Keratinocyte (primary cell): ENCODE data around the gene PTPRN2.

Source experiments
- EZH2 ChIP-seq: IDR thresholded peaks from one replicate; pipeline ENCODE4 v1.6.1; 2012; ENCODE audit warnings: inconsistent platforms, mild to moderate bottlenecking, low read length, moderate library complexity
- TF ChIP-seq, protein P1 (sequence below), 3 experiments: IDR thresholded peaks in 1 of 3; conservative IDR thresholded peaks in 1 of 3; optimal IDR thresholded peaks in 1 of 3; 2 replicates in 2 of 3; 3 replicates in 1 of 3; pipeline versions ENCODE3 to v1.5.1; 2011; ENCODE audit warnings: low read length in 3 of 3, mild to moderate bottlenecking in 3 of 3, moderate library complexity in 2 of 3, control low read depth in 1 of 3, inconsistent platforms in 1 of 3; ENCODE audit not compliant: insufficient read depth in 2 of 3; ENCODE audit errors: extremely low read depth in 1 of 3

GRCh38 chr7:157970744-157971143 is 616.9 kb downstream of the PTPRN2 start:
- TF ChIP-seq, protein P1, sequence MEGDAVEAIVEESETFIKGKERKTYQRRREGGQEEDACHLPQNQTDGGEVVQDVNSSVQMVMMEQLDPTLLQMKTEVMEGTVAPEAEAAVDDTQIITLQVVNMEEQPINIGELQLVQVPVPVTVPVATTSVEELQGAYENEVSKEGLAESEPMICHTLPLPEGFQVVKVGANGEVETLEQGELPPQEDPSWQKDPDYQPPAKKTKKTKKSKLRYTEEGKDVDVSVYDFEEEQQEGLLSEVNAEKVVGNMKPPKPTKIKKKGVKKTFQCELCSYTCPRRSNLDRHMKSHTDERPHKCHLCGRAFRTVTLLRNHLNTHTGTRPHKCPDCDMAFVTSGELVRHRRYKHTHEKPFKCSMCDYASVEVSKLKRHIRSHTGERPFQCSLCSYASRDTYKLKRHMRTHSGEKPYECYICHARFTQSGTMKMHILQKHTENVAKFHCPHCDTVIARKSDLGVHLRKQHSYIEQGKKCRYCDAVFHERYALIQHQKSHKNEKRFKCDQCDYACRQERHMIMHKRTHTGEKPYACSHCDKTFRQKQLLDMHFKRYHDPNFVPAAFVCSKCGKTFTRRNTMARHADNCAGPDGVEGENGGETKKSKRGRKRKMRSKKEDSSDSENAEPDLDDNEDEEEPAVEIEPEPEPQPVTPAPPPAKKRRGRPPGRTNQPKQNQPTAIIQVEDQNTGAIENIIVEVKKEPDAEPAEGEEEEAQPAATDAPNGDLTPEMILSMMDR (optimal IDR thresholded peaks at IDR 0.05 in 1 of 3, IDR thresholded peaks at IDR 0.05 in 1 of 3, conservative IDR thresholded peaks at IDR 0.05 in 1 of 3; ENCODE audit: extremely low read depth in 1 of 3, insufficient read depth in 2 of 3, low read length in 3 of 3), result no peak
- no peak for TF ChIP-seq EZH2
